ENCODE data around the gene TYW3. TPM values are rescaled to one million over a fixed set of nuclear protein-coding genes. Genes with fewer than 3 reads are reported as not detected.

TYW3 gene
- total RNA-seq, 2 donors from 2014 or later = 8.5 to 16.7 TPM

DNA sequence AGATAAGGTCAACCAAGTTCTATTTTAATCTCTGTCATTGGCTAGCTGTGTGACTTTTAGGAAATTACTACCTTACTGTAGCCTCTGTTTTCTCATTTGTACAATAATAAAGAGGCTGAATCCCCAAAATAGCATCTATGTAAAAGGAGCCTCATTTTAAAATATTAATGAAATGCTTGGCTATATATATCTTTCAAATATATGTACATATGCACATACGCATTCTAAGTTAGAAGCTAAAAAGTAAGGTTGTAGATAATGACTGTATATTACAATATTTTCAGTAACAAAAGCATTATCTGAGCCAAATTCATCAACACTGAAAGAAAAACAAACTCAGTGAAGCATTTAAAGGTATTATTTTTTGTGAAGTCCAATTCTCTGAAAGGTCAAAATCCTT is 44.6 kb downstream of the TYW3 start:
- no peak overlapping the region for H3K27ac ChIP-seq
- no peaks in the 10 kb centered on the region for H3K36me3 ChIP-seq
- intact Hi-C loops (cut with DNase I) = no loop called here
- H3K9me3 ChIP-seq = no peaks in the 10 kb centered on the region
- H3K4me1 ChIP-seq = no peaks in the 10 kb centered on the region
- no peaks in the 10 kb centered on the region for H3K27me3 ChIP-seq
- TF ChIP-seq, protein P1, sequence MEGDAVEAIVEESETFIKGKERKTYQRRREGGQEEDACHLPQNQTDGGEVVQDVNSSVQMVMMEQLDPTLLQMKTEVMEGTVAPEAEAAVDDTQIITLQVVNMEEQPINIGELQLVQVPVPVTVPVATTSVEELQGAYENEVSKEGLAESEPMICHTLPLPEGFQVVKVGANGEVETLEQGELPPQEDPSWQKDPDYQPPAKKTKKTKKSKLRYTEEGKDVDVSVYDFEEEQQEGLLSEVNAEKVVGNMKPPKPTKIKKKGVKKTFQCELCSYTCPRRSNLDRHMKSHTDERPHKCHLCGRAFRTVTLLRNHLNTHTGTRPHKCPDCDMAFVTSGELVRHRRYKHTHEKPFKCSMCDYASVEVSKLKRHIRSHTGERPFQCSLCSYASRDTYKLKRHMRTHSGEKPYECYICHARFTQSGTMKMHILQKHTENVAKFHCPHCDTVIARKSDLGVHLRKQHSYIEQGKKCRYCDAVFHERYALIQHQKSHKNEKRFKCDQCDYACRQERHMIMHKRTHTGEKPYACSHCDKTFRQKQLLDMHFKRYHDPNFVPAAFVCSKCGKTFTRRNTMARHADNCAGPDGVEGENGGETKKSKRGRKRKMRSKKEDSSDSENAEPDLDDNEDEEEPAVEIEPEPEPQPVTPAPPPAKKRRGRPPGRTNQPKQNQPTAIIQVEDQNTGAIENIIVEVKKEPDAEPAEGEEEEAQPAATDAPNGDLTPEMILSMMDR (IDR thresholded peaks at IDR 0.05) = no peak
- no peak for DNase-seq
- no peak overlapping the region for H3K4me3 ChIP-seq
- H3K9ac ChIP-seq (ENCODE audit: low read depth in 2 of 2, low read length in 2 of 2) = no peak overlapping the region

DNA sequence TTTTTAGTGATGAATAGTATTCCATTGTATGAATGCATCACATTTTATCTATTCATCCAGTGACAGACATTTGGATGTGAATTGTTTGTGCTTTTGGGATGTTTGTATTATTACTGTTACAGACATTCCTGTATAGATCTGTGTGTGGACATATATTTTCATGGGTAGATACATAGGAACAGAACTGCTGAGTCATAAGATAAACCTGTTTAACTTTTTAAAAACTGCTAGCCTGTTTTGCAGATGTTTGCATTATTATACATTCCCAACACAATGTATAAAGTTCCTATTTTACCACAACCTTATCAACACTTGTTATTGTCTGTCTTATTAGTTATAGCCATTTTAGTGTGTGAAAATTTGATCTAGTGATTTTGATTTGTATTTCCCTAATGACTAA is 46.8 kb downstream of the TYW3 start:
- Histone ChIP-seq H3K36me3 (no peaks in the 10 kb centered on the region), H3K9ac (ENCODE audit: low read depth in 2 of 2, low read length in 2 of 2) (no peak overlapping the region), H3K4me3 (no peak overlapping the region), H3K27me3 (no peaks in the 10 kb centered on the region), H3K27ac (no peak overlapping the region), H3K9me3 (no peaks in the 10 kb centered on the region), H3K4me1 (no peaks in the 10 kb centered on the region)
- DNase-seq = no peak
- TF ChIP-seq, protein P1 (IDR thresholded peaks at IDR 0.05) = no peak
- intact Hi-C loops (cut with DNase I) = no loop called here

DNA sequence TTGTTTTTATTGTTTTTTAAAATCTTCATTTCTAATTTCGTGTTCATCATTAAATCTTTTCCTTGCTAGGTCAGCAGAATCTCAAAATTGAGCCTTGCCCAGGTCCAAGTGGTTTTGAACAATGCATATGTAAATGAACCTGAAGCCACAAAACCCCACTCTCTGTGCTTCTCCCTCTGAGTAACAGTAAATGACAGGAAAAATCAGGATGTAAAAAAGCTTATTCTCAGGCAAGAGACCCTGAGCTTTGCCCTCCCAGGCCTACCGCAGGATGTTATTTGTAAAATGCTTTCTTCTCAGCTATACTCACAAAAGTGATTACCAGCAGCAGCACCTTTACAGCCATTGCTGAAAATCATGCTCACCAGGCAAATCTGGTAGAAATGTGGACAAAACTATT is 47.6 kb downstream of the TYW3 start:
- no peak for DNase-seq

DNA sequence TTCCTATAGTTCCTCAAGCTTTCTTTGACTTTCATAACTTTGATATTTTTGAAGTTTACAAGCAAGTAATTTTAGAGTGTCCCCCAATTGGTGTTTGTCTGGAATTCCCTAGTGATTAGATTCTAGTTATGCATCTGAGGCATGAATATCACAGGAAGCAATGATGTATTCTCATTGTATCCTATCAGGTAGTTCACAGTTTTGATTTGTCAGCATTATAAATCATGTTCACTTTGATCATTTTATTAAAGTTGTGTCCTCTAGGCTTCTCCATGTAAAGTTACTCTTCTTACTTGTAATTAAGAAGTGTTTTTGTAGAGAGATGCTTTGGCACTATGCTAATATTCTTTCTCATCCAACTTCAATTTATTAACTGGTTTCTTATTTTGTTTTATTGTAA is 53.0 kb downstream of the TYW3 start:
- H3K27ac ChIP-seq = no peak overlapping the region
- TF ChIP-seq, protein P1 (IDR thresholded peaks at IDR 0.05) = no peak
- no peak for DNase-seq
- no peak overlapping the region for H3K9ac ChIP-seq (ENCODE audit: low read depth in 2 of 2, low read length in 2 of 2)
- no peaks in the 10 kb centered on the region for H3K36me3 ChIP-seq
- H3K27me3 ChIP-seq = no peaks in the 10 kb centered on the region
- no peaks in the 10 kb centered on the region for H3K9me3 ChIP-seq
- no peaks in the 10 kb centered on the region for H3K4me1 ChIP-seq
- no peak overlapping the region for H3K4me3 ChIP-seq
- intact Hi-C loops (cut with DNase I) = no loop called here

More for the DNA sequence above, 47.6 kb downstream of the TYW3 start:
- Histone ChIP-seq H3K36me3 (no peaks in the 10 kb centered on the region), H3K4me1 (no peaks in the 10 kb centered on the region), H3K27me3 (no peaks in the 10 kb centered on the region), H3K4me3 (no peak overlapping the region), H3K27ac (no peak overlapping the region), H3K9ac (ENCODE audit: low read depth in 2 of 2, low read length in 2 of 2) (no peak overlapping the region), H3K9me3 (no peaks in the 10 kb centered on the region)
- TF ChIP-seq, protein P1 (IDR thresholded peaks at IDR 0.05) = no peak
- intact Hi-C loops (cut with DNase I) = no loop called here

DNA sequence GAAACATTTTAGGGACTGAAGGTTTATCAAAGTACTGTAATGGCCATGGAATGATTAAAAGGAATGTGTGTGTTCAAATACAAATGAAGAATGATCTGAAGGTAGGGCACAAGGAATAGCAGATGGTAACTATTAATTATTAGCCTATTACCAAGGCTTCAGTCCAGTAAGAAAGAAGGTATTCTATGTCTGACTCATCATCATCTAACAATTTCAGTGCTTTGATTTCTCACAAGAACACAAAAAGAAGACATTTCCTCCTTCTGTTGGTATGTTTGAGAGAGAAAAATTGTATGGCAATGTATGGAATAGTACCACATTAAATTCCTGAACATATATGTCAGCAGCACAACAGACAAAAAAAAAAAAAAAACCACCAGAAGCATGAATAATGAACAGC is 57.5 kb downstream of the TYW3 start:
- no peak overlapping the region for H3K27ac ChIP-seq
- no peak for DNase-seq
- no peak overlapping the region for H3K9ac ChIP-seq (ENCODE audit: low read depth in 2 of 2, low read length in 2 of 2)
- no peaks in the 10 kb centered on the region for H3K9me3 ChIP-seq
- intact Hi-C loops (cut with DNase I) = no loop called here
- H3K27me3 ChIP-seq = no peaks in the 10 kb centered on the region
- H3K4me3 ChIP-seq = no peak overlapping the region
- no peaks in the 10 kb centered on the region for H3K4me1 ChIP-seq
- H3K36me3 ChIP-seq = no peaks in the 10 kb centered on the region
- TF ChIP-seq, protein P1 (IDR thresholded peaks at IDR 0.05) = no peak

DNA sequence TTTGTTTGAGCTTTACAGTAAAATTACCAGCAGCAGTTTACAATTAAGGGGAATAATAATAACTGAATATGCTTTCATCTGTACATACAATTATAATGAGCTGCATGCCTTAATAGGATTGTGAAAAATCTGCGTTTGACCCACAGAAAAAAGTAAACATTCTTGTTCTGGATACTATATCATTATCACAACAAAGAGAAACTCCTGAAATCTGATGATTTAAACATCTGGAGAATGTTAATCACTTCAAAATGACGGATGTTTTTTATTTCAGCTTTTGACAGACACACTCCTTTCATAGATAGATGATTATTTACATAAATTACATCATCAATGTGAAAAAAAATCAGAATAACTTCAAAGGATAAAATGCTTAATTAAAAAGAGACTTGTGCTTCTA is 58.5 kb downstream of the TYW3 start:
- Histone ChIP-seq H3K36me3 (no peaks in the 10 kb centered on the region), H3K27me3 (no peaks in the 10 kb centered on the region), H3K9me3 (no peaks in the 10 kb centered on the region), H3K9ac (ENCODE audit: low read depth in 2 of 2, low read length in 2 of 2) (no peak overlapping the region), H3K4me3 (no peak overlapping the region), H3K4me1 (no peaks in the 10 kb centered on the region), H3K27ac (no peak overlapping the region)
- DNase-seq = no peak
- TF ChIP-seq, protein P1 (IDR thresholded peaks at IDR 0.05) = no peak
- intact Hi-C loops (cut with DNase I) = no loop called here

All from colonic mucosa (tissue), 4 donors.